HepG2 (cell line): ENCODE data around the gene TJP3. TPM values are rescaled to one million over a fixed set of nuclear protein-coding genes. Genes with fewer than 3 reads are reported as not detected.

ENCODE experiments used
- GATA4 ChIP-seq: sonication (generic); IDR thresholded peaks from 2 replicates; pipeline ENCODE4 v1.6.1; 2016; ENCODE audit warnings: antibody characterized with exemption, low read depth, borderline replicate concordance
- POLR2A ChIP-seq, 2 experiments: IDR thresholded peaks; 2 replicates each; pipeline ENCODE4 v1.6.1; 2011; ENCODE audit warnings: low read depth in 2 of 2, low read length in 2 of 2, mild to moderate bottlenecking in 1 of 2, moderate library complexity in 1 of 2; ENCODE audit not compliant: insufficient read depth in 1 of 2
- ZNF138 ChIP-seq: sonication (generic); formaldehyde crosslinking; IDR thresholded peaks from 2 replicates; pipeline ENCODE4 v1.5.0; 2020; ENCODE audit warnings: mild to moderate bottlenecking, low read depth, missing genetic modification reagents
- ZNF501 ChIP-seq: sonication (generic); formaldehyde crosslinking; IDR thresholded peaks from 2 replicates; pipeline ENCODE4 v1.5.1; 2020; ENCODE audit warnings: mild to moderate bottlenecking, moderate library complexity, missing genetic modification reagents
- polyA plus RNA-seq, 8 experiments: library from polyadenylated mRNA; depleted of rRNA in 3 of 8; stranded (reverse) in 7 of 8; unstranded in 1 of 8; fragments of >200 nt; fragmentation: Illumina TruSeq in 4 of 8; extraction: Trizol in 4 of 8; gene quantifications; 2 replicates each; pipeline versions ENCODE4 v1.2.1 to v1.2.3, GENCODE V29; 2011 to 2016; ENCODE audit warnings: low read depth in 4 of 8, missing spikeins in 1 of 8, mixed read lengths in 1 of 8; ENCODE audit not compliant: insufficient read depth in 1 of 8
- total RNA-seq, 5 experiments: library from RNA; depleted of rRNA; stranded (reverse); fragments of >200 nt; fragmentation: Illumina TruSeq; extraction: Trizol; gene quantifications; 2 replicates each; pipeline ENCODE4 v1.2.3, GENCODE V29; 2016; ENCODE audit warnings: low read depth in 1 of 5
- TF ChIP-seq, protein P1 (sequence below), 2 experiments: sonication (generic) in 1 of 2; formaldehyde crosslinking in 1 of 2; IDR thresholded peaks; 2 replicates each; pipeline versions ENCODE4 v1.6.1 to v1.9.0; 2014 to 2022; ENCODE audit warnings: antibody characterized with exemption in 1 of 2, borderline replicate concordance in 1 of 2, inconsistent platforms in 1 of 2, low read depth in 1 of 2, missing genetic modification reagents in 1 of 2
- TF ChIP-seq, protein P2 (sequence below): sonication (generic); formaldehyde crosslinking; IDR thresholded peaks from 2 replicates; pipeline ENCODE4 v1.5.0; 2020; ENCODE audit warnings: mild to moderate bottlenecking, missing genetic modification reagents
- TF ChIP-seq, protein P3 (sequence below): sonication (generic); formaldehyde crosslinking; IDR thresholded peaks from 2 replicates; pipeline ENCODE4 v1.5.0; 2020; ENCODE audit warnings: missing genetic modification reagents
- TF ChIP-seq, protein P4 (sequence below): IDR thresholded peaks from 2 replicates; pipeline ENCODE4 v1.6.1; 2016; ENCODE audit warnings: control low read depth

The TJP3 gene
- total and polyA plus RNA-seq, 2 of the 13 experiments (the other 11 are each of a cell fraction or from before 2014, with no cell fraction given), result 2.3 to 21.5 TPM

DNA sequence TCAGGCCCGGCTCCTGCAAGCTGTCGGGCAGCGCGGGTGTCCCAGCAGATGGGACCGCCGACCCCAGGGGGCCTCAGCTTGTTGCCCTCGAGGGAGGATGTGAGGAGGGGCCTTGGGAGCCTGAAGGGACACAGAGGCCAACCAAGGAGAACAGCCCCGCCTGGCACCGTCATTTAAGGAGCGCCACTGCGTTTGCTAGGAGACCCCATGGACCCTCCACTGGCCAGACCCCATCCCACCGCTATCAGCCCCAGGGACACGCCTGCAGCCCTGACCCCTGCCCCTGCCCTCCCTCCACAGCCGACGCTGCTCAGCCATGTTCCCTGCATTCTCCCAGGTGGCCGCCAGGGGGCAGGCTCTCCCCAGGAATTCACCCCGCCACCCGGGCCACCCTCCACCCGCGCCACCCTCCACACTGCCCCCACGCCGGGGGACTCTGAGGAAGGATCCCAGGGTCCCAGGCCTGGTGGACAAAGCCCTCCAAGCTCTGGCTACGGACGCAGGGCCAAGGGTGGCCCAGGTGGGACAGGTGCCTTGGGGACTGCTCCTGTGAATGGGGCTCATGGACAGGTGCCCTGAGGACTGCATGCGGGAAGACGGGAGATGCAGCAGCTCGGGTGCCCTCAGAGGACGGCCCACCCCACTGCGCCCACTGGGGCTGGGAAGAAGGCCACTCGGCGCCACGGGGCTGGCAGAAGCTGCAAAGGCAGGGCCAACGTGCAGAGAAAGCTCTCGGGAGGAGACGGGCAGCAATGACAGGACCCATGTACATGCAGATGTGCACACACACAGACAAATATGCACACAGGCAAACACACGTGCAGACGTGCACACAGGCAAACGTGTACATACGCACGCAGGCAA, 42.3 kb upstream of the TJP3 start (continued):
- TF ChIP-seq, protein P1, sequence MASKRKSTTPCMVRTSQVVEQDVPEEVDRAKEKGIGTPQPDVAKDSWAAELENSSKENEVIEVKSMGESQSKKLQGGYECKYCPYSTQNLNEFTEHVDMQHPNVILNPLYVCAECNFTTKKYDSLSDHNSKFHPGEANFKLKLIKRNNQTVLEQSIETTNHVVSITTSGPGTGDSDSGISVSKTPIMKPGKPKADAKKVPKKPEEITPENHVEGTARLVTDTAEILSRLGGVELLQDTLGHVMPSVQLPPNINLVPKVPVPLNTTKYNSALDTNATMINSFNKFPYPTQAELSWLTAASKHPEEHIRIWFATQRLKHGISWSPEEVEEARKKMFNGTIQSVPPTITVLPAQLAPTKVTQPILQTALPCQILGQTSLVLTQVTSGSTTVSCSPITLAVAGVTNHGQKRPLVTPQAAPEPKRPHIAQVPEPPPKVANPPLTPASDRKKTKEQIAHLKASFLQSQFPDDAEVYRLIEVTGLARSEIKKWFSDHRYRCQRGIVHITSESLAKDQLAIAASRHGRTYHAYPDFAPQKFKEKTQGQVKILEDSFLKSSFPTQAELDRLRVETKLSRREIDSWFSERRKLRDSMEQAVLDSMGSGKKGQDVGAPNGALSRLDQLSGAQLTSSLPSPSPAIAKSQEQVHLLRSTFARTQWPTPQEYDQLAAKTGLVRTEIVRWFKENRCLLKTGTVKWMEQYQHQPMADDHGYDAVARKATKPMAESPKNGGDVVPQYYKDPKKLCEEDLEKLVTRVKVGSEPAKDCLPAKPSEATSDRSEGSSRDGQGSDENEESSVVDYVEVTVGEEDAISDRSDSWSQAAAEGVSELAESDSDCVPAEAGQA (IDR thresholded peaks at IDR 0.05; ENCODE audit: low read depth), result no peak
- TF ChIP-seq, protein P1 (CRISPR knock-in tag; IDR thresholded peaks at IDR 0.05; ENCODE audit: borderline replicate concordance), result no peak
- TF ChIP-seq ZNF138 (CRISPR knock-in tag) (no peak), POLR2A (IDR thresholded peaks at IDR 0.05; ENCODE audit: insufficient read depth in 1 of 2, low read depth in 2 of 2, low read length in 2 of 2) (no peak), GATA4 (no peak), ZNF501 (CRISPR knock-in tag) (no peak)
- TF ChIP-seq, protein P2, sequence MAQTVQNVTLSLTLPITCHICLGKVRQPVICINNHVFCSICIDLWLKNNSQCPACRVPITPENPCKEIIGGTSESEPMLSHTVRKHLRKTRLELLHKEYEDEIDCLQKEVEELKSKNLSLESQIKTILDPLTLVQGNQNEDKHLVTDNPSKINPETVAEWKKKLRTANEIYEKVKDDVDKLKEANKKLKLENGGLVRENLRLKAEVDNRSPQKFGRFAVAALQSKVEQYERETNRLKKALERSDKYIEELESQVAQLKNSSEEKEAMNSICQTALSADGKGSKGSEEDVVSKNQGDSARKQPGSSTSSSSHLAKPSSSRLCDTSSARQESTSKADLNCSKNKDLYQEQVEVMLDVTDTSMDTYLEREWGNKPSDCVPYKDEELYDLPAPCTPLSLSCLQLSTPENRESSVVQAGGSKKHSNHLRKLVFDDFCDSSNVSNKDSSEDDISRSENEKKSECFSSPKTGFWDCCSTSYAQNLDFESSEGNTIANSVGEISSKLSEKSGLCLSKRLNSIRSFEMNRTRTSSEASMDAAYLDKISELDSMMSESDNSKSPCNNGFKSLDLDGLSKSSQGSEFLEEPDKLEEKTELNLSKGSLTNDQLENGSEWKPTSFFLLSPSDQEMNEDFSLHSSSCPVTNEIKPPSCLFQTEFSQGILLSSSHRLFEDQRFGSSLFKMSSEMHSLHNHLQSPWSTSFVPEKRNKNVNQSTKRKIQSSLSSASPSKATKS (CRISPR knock-in tag), result no peak
- TF ChIP-seq, protein P3, sequence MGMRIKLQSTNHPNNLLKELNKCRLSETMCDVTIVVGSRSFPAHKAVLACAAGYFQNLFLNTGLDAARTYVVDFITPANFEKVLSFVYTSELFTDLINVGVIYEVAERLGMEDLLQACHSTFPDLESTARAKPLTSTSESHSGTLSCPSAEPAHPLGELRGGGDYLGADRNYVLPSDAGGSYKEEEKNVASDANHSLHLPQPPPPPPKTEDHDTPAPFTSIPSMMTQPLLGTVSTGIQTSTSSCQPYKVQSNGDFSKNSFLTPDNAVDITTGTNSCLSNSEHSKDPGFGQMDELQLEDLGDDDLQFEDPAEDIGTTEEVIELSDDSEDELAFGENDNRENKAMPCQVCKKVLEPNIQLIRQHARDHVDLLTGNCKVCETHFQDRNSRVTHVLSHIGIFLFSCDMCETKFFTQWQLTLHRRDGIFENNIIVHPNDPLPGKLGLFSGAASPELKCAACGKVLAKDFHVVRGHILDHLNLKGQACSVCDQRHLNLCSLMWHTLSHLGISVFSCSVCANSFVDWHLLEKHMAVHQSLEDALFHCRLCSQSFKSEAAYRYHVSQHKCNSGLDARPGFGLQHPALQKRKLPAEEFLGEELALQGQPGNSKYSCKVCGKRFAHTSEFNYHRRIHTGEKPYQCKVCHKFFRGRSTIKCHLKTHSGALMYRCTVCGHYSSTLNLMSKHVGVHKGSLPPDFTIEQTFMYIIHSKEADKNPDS (CRISPR knock-in tag), result no peak
- TF ChIP-seq, protein P4, sequence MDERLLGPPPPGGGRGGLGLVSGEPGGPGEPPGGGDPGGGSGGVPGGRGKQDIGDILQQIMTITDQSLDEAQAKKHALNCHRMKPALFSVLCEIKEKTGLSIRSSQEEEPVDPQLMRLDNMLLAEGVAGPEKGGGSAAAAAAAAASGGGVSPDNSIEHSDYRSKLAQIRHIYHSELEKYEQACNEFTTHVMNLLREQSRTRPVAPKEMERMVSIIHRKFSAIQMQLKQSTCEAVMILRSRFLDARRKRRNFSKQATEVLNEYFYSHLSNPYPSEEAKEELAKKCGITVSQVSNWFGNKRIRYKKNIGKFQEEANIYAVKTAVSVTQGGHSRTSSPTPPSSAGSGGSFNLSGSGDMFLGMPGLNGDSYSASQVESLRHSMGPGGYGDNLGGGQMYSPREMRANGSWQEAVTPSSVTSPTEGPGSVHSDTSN (CRISPR knock-in tag), result no peak
